ENCODE data around the gene KRTAP4-1. TPM values are rescaled to one million over a fixed set of nuclear protein-coding genes. Genes with fewer than 3 reads are reported as not detected.
"Not testable (repeated sequence)": the region's sequence is repeated elsewhere in the genome, so short reads cannot be mapped to it uniquely, and the experiment has no call there.

KRTAP4-1 gene
- not detected for total RNA-seq

GRCh38 chr17:41184480-41184961, at the start of gene KRTAP4-1:
Gene KRTAP4-1 (minus strand): TSS chr17:41184911. CDS start chr17:41184854, 57 bp downstream.
- no peak for DNase-seq (ENCODE audit: low spot score)

GRCh38 chr17:41232399-41233105, 47.8 kb upstream of the KRTAP4-1 start, which contains the start of gene KRTAP9-3:
Gene KRTAP9-3 (plus strand): TSS chr17:41232449. CDS start chr17:41232502, 53 bp downstream.
- not testable (repeated sequence) for DNase-seq (ENCODE audit: low spot score)

DNA sequence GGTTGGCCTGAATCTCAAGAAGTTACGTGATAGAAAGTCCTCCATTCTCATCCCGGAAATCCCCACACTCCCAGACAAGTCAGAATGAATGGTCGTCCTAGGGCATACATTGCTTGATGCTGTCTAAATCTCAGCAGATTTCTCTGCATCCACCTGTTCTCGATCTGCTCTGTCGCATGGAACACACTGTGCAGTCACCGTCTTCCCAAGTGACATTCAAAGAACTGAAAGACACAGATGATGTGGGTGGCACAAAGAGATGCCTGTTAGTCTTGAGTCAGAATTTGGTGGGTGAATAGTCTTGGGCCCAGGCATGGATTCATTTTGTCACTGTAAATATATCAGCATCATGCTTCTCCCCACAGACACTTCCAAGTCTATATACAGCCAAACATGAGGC, 47.0 kb upstream of the KRTAP4-1 start:
- DNase-seq (ENCODE audit: low spot score), result no peak

- DNase-seq (ENCODE audit: low spot score), result no peak
These were observed 45.4 kb upstream of the KRTAP4-1 start for GRCh38 chr17:41230094-41230493.

DNA sequence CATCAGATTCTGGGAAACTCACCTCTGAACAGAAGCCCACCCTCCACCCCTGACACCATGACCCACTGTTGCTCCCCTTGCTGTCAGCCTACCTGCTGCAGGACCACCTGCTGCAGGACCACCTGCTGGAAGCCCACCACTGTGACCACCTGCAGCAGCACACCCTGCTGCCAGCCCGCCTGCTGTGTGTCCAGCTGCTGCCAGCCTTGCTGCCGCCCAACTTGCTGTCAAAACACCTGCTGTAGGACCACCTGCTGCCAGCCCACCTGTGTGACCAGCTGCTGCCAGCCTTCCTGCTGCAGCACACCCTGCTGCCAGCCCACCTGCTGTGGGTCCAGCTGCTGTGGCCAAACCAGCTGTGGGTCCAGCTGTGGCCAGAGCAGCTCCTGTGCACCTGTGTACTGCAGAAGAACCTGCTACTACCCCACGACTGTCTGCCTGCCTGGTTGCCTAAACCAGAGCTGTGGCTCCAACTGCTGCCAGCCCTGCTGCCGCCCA, 41.9 kb upstream of the KRTAP4-1 start, which contains the start of gene KRTAP9-2:
KRTAP9-2 (plus strand) TSS at position 51 of the 498 bp plus-strand sequence; CDS start at position 58, 7 bp downstream.
- DNase-seq (ENCODE audit: low spot score), result not testable (repeated sequence)

GRCh38 chr17:41226051-41226450, 41.3 kb upstream of the KRTAP4-1 start:
- DNase-seq (ENCODE audit: low spot score), result no peak

GRCh38 chr17:41223821-41224220, 39.1 kb upstream of the KRTAP4-1 start:
- no peak for DNase-seq (ENCODE audit: low spot score)

GRCh38 chr17:41215681-41216080, 31.0 kb upstream of the KRTAP4-1 start:
- DNase-seq (ENCODE audit: low spot score), result no peak

DNA sequence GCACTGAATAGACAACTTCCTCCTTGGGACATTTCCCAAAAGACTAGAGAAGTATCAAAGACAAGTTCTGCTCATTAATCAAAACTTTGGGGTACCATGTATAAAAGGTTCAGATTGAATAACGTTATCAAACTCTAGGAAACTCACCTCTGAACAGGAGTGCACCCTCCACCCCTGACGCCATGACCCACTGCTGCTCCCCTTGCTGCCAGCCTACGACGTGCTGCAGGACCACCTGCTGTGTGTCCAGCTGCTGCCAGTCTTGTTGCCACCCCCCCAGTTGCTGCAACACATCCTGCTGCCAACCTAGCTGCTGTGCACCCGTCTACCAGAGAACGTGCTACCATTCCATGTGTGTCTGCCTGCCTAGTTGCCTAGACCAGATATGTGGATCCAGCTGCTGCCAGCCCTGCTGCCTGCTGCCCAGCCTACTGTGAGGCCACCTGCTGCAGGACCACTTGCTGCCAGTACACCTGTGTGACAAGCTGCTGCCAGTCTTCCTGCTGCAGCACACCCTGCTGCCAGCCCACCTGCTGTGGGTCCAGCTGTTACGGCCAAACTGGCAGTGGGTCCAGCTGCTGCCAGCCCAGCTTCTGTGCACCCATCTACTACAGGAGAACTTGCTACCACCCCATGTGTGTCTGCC, 27.9 kb upstream of the KRTAP4-1 start:
- DNase-seq (ENCODE audit: low spot score), result no peak

GRCh38 chr17:41211845-41212466, 27.2 kb upstream of the KRTAP4-1 start:
- no peak for DNase-seq (ENCODE audit: low spot score)

DNA sequence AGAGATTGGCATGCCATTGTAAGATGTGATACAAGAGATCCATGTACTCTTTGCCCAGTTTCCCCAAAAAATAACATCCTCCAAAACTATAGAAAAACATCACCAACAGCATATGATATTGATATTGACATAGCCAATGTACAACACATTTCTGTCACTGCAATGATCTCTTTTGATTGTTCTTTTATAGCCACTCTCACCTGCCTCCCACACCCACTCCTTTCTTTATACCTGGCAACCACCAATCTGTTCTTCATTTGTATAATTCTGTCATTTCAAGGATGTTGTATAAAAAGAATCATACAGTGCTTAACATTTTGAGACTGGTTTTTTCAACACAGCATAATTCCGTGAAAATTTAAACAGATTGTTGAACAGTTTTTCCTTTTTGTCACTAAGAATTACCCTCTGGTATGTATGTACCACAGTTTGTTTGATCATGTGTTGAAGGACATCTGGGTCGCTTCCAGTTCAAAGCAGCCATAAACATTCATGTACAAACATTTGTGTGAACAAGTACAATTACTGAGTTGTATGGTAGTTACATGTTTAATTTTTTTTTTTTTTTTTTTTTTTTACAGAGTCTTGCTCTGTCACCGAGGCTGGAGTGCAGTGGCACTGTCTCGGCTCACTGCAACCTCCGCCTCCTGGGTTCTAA, 14.8 kb upstream of the KRTAP4-1 start:
- DNase-seq (ENCODE audit: low spot score), result no peak

- DNase-seq (ENCODE audit: low spot score), result no peak
These were observed 11.4 kb upstream of the KRTAP4-1 start for GRCh38 chr17:41196068-41196467.

GRCh38 chr17:41190328-41190727, 5.6 kb upstream of the KRTAP4-1 start:
- DNase-seq (ENCODE audit: low spot score), result no peak

GRCh38 chr17:41189837-41190318, 5.2 kb upstream of the KRTAP4-1 start, which contains the start of gene KRTAP9-1:
Gene KRTAP9-1 (plus strand): TSS chr17:41189887. CDS start chr17:41189887, 0 bp downstream.
- DNase-seq (ENCODE audit: low spot score), result not testable (repeated sequence)

- no peak for DNase-seq (ENCODE audit: low spot score)
These were observed 2.2 kb upstream of the KRTAP4-1 start for GRCh38 chr17:41186872-41187271.

GRCh38 chr17:41185001-41185400, 290 bp upstream of the KRTAP4-1 start:
- DNase-seq (ENCODE audit: low spot score), result no peak

DNA sequence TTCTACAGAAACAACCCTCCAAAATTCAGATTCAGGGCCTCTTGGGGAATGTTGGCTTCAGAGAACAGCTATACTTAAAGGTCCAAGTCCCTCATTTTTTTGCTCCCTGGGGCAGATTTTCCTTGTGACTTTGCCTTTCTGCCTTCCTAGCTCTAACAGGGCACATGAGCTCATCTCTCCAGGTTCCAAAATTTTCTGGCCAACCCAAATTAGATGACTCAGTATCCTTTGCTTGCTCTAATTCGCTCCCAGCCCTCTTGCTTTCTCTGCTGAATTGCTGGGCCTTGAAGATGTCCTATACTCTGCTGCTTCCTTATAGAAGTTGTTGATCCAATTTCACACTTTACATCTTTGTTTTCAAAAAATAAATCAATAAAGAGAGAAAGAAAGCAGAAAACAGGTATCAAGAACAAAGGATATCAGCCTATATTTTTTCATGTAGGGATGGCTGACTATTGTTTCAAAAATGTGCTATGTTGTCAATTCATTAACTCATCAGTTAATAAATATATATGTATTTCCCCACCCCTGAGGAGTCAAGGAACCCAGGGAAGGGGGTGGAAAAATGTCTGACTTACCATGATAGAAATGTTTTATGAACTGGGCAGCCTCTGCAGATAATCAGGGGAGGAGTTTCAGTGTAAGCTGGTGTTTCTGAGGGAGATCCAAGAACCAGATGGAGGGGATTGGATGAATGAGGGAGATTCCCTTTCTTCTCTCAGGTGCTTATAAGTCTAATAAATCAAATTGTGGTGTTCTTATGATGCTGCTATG, 5.7 kb downstream of the KRTAP4-1 start:
- DNase-seq (ENCODE audit: low spot score), result no peak

- no peak for DNase-seq (ENCODE audit: low spot score)
These were observed 6.4 kb downstream of the KRTAP4-1 start for GRCh38 chr17:41178341-41178740.

GRCh38 chr17:41177727-41178271, 6.9 kb downstream of the KRTAP4-1 start, which contains the start of gene KRTAP4-2:
Gene KRTAP4-2 (minus strand): TSS chr17:41178221. CDS start chr17:41178164, 57 bp downstream.
- DNase-seq (ENCODE audit: low spot score), result no peak

DNA sequence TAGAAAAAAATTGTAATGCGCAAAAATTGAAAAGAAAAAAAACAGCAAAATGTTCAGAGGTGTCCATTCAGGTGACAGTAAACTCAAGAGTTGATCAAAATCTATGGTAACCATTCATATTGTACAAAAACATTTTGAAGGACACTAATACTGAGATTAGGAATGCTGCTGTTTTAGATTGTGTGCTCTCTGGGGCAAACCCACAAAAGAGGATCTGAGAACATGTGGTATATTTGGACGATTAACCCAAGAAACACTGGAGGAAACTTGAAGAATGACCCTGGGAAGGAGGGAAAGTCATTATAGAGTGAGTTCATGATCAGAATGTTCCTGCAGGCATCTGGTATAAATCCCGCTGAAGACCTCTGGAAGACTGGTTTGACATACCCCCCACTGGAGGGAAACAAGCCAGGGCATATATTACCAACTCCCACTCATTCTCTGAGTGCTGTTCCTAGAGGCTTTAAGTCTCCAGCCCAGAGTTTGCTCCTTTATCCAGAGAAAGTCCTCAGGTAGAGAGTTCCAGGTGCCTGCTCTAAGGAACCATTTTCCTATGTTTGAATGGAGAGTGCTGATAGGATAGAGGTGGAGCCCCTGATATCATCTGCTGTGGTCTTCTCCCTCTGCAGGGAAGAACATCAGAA, 7.8 kb downstream of the KRTAP4-1 start:
- DNase-seq (ENCODE audit: low spot score), result no peak

Data from mucosa of gallbladder (tissue), 1 donor.